GM10248 (cell line): ENCODE data around the gene CCDC83.
"Not testable (repeated sequence)": the region's sequence is repeated elsewhere in the genome, so short reads cannot be mapped to it uniquely, and the experiment has no call there.

Experiments
- CTCF ChIA-PET: fragments of 300-600 bp; sonication (Branson Sonifier 250); formaldehyde crosslinking; extraction: SDS; loops from one replicate; lab custom pipeline; 2021; ENCODE audit warnings: antibody characterized with exemption; lab: Yijun Ruan, JAX
- POLR2A ChIA-PET: fragments of 350-650 bp; sonication (Branson Sonifier 250); formaldehyde crosslinking; extraction: SDS; loops from one replicate; lab custom pipeline; 2020; ENCODE audit warnings: antibody characterized with exemption; lab: Yijun Ruan, JAX
- DNase-seq: peaks from one replicate; pipeline ENCODE4 v3.0.0; 2012; ENCODE audit errors: extremely low spot score
- CTCF ChIP-seq: IDR thresholded peaks from 2 replicates; pipeline ENCODE4 v1.5.1; 2012; ENCODE audit warnings: mild to moderate bottlenecking, low read depth; ENCODE audit errors: extremely low read depth, missing control alignments, control extremely low read depth

CCDC83 gene

GRCh38 chr11:85844439-85845123 lies 10.6 kb upstream of the CCDC83 start:
- no peak for TF ChIP-seq CTCF
- ChIA-PET CTCF (no interaction called here), POLR2A (no interaction called here)
- no peak for DNase-seq

- CTCF ChIA-PET, result interaction anchor here (1.2 kb wide), 1 partner anchor 9 kb away, joined by 5 read pairs; the partner anchor contains the start of gene CCDC83
- no peak for TF ChIP-seq CTCF
- POLR2A ChIA-PET, result no interaction called here
- DNase-seq, result no peak
Measured at GRCh38 chr11:85845124-85845631, 10.0 kb upstream of the CCDC83 start.

GRCh38 chr11:85847436-85847835 lies 7.7 kb upstream of the CCDC83 start:
- DNase-seq, result no peak
- POLR2A ChIA-PET, result no interaction called here
- CTCF ChIA-PET, result no interaction called here
- TF ChIP-seq CTCF, result no peak

- no peak for TF ChIP-seq CTCF
- ChIA-PET POLR2A (no interaction called here), CTCF (no interaction called here)
- no peak for DNase-seq
Measured at GRCh38 chr11:85848006-85848405, 7.2 kb upstream of the CCDC83 start.

- ChIA-PET CTCF (no interaction called here), POLR2A (no interaction called here)
- no peak for DNase-seq
- no peak for TF ChIP-seq CTCF
Measured at GRCh38 chr11:85848556-85848955, 6.6 kb upstream of the CCDC83 start.

- DNase-seq, CTCF ChIA-PET: not testable (repeated sequence)
- POLR2A ChIA-PET, result interaction anchor here (0.6 kb wide), 1 partner anchor 440 kb away, joined by 4 read pairs; no protein-coding TSS in a partner anchor
Measured at GRCh38 chr11:85852754-85853153, 2.4 kb upstream of the CCDC83 start.

GRCh38 chr11:85853541-85853940 lies 1.6 kb upstream of the CCDC83 start:
- DNase-seq, POLR2A ChIA-PET: not testable (repeated sequence)
- CTCF ChIA-PET, result interaction anchor here (2.6 kb wide), 2 partner anchors 10 to 438 kb away, joined by 13 to 22 read pairs; no protein-coding TSS in a partner anchor
